HepG2 (cell line): Measurements from ENCODE around the gene RBCK1. TPM values are rescaled to one million over a fixed set of nuclear protein-coding genes. Genes with fewer than 3 reads are reported as not detected.

Source experiments
- AHDC1 ChIP-seq: sonication (generic); formaldehyde crosslinking; IDR thresholded peaks from 2 replicates; pipeline ENCODE4 v1.5.1; 2020; ENCODE audit warnings: mild to moderate bottlenecking, missing genetic modification reagents, borderline replicate concordance
- ATF3 ChIP-seq: sonication (generic); formaldehyde crosslinking; IDR thresholded peaks from 2 replicates; pipeline ENCODE4 v1.4.0; 2020; ENCODE audit warnings: missing genetic modification reagents
- ELF1 ChIP-seq: sonication (generic); formaldehyde crosslinking; IDR thresholded peaks from 2 replicates; pipeline ENCODE4 v1.4.0; 2020; ENCODE audit warnings: missing genetic modification reagents
- EP300 ChIP-seq, 3 experiments: sonication (generic) in 1 of 3; formaldehyde crosslinking in 1 of 3; IDR thresholded peaks; 2 replicates each; pipeline versions ENCODE4 v1.5.1 to v1.6.1; 2011 to 2020; ENCODE audit warnings: low read depth in 2 of 3, low read length in 2 of 3, borderline replicate concordance in 1 of 3, improper control_type of control experiment in 1 of 3, mild to moderate bottlenecking in 1 of 3, missing genetic modification reagents in 1 of 3, moderate library complexity in 1 of 3
- FOXC1 ChIP-seq: sonication (generic); formaldehyde crosslinking; IDR thresholded peaks from 2 replicates; pipeline ENCODE4 v1.8.0; 2022; ENCODE audit warnings: mild to moderate bottlenecking, missing genetic modification reagents, borderline replicate concordance
- FOXO1 ChIP-seq: sonication (generic); formaldehyde crosslinking; IDR thresholded peaks from 2 replicates; pipeline ENCODE4 v1.4.0; 2020; ENCODE audit warnings: missing genetic modification reagents
- GZF1 ChIP-seq: sonication (generic); formaldehyde crosslinking; IDR thresholded peaks from 2 replicates; pipeline ENCODE4 v1.5.1; 2020; ENCODE audit warnings: mild to moderate bottlenecking, missing genetic modification reagents
- MAFK ChIP-seq, 2 experiments: IDR thresholded peaks in 1 of 2; conservative IDR thresholded peaks in 1 of 2; 2 replicates each; pipeline ENCODE4 v1.6.1; 2011; ENCODE audit warnings: improper control_type of control experiment in 2 of 2, low read length in 2 of 2
- PAWR ChIP-seq: sonication (generic); formaldehyde crosslinking; IDR thresholded peaks from 2 replicates; pipeline ENCODE4 v1.4.0; 2020; ENCODE audit warnings: missing genetic modification reagents, mild to moderate bottlenecking, borderline replicate concordance
- SMAD9 ChIP-seq: sonication (generic); formaldehyde crosslinking; IDR thresholded peaks from 2 replicates; pipeline ENCODE4 v1.5.1; 2020; ENCODE audit warnings: mild to moderate bottlenecking, missing genetic modification reagents
- SYNCRIP ChIP-seq: fragments of 200-400 bp; formaldehyde crosslinking; IDR thresholded peaks from 2 replicates; pipeline ENCODE4 v1.6.1; 2018; ENCODE audit warnings: mild to moderate bottlenecking, low read depth, low read length; ENCODE audit not compliant: insufficient read depth
- TRIM22 ChIP-seq: fragments of 450-650 bp; IDR thresholded peaks from 2 replicates; pipeline ENCODE4 v1.6.1; 2017
- YY1 ChIP-seq: IDR thresholded peaks from 2 replicates; pipeline ENCODE4 v1.6.1; 2011; ENCODE audit warnings: low read length, low read depth, moderate library complexity, mild to moderate bottlenecking; ENCODE audit not compliant: insufficient read depth, insufficient replicate concordance
- ZNF143 ChIP-seq: sonication (generic); formaldehyde crosslinking; IDR thresholded peaks from 2 replicates; pipeline ENCODE4 v1.4.0; 2020; ENCODE audit warnings: missing genetic modification reagents
- ZNF253 ChIP-seq: sonication (generic); formaldehyde crosslinking; IDR thresholded peaks from 2 replicates; pipeline ENCODE4 v1.8.0; 2022; ENCODE audit warnings: mild to moderate bottlenecking, missing genetic modification reagents, borderline replicate concordance
- ZNF530 ChIP-seq: sonication (generic); formaldehyde crosslinking; IDR thresholded peaks from 2 replicates; pipeline ENCODE4 v1.5.0; 2020; ENCODE audit warnings: low read depth, mild to moderate bottlenecking, missing genetic modification reagents
- polyA plus RNA-seq, 8 experiments: library from polyadenylated mRNA; depleted of rRNA in 3 of 8; stranded (reverse) in 7 of 8; unstranded in 1 of 8; fragments of >200 nt; fragmentation: Illumina TruSeq in 4 of 8; extraction: Trizol in 4 of 8; gene quantifications; 2 replicates each; pipeline versions ENCODE4 v1.2.1 to v1.2.3, GENCODE V29; 2011 to 2016; ENCODE audit warnings: low read depth in 4 of 8, missing spikeins in 1 of 8, mixed read lengths in 1 of 8; ENCODE audit not compliant: insufficient read depth in 1 of 8
- total RNA-seq, 5 experiments: library from RNA; depleted of rRNA; stranded (reverse); fragments of >200 nt; fragmentation: Illumina TruSeq; extraction: Trizol; gene quantifications; 2 replicates each; pipeline ENCODE4 v1.2.3, GENCODE V29; 2016; ENCODE audit warnings: low read depth in 1 of 5

The RBCK1 gene
- total and polyA plus RNA-seq, 2 of the 13 experiments (the other 11 are each of a cell fraction or from before 2014, with no cell fraction given) = 149 to 215 TPM

- no peak for TF ChIP-seq TRIM22
- TF ChIP-seq SYNCRIP = no peak
- 0 out of 2 replicates have a peak, but pooled peaks have one; percentile 24 for TF ChIP-seq ZNF253
- peak; percentile 42 for TF ChIP-seq ZNF143 (CRISPR knock-in tag)
- TF ChIP-seq SMAD9 (CRISPR knock-in tag) = no peak
- 0 out of 4 replicates have a peak, but pooled peaks of 1 of the 2 experiments have one; percentile 11 for TF ChIP-seq MAFK (conservative IDR thresholded peaks at IDR 0.05 in 1 of 2, IDR thresholded peaks at IDR 0.05 in 1 of 2; ENCODE audit: low read length in 2 of 2)
- TF ChIP-seq AHDC1 (CRISPR knock-in tag) = peak; percentile 98
- TF ChIP-seq PAWR (CRISPR knock-in tag) = peak; percentile 75; the same call in 1 of the 2 replicates
- peak; percentile 73 for TF ChIP-seq ATF3 (CRISPR knock-in tag)
- TF ChIP-seq FOXO1 (CRISPR knock-in tag) = peak; percentile 99
- peak; percentile 95 to 98 for TF ChIP-seq EP300 (IDR thresholded peaks at IDR 0.05; ENCODE audit: low read depth in 2 of 2, low read length in 2 of 2)
- peak; percentile 95 for TF ChIP-seq EP300 (CRISPR knock-in tag; IDR thresholded peaks at IDR 0.05; ENCODE audit: borderline replicate concordance)
- peak; percentile 34; the same call in 1 of the 2 replicates for TF ChIP-seq GZF1 (CRISPR knock-in tag)
- TF ChIP-seq YY1 = no peak
- TF ChIP-seq ZNF530 (CRISPR knock-in tag) = no peak
- peak; percentile 66 for TF ChIP-seq ELF1 (CRISPR knock-in tag)
- peak; percentile 75; the same call in 1 of the 2 replicates for TF ChIP-seq FOXC1 (CRISPR knock-in tag)
Measured at GRCh38 chr20:396619-397431, 11.3 kb upstream of the RBCK1 start (continued).
